ENCODE results near the gene DCAF12. TPM values are rescaled to one million over a fixed set of nuclear protein-coding genes. Genes with fewer than 3 reads are reported as not detected.
A peak's percentile ranks its signal among the peaks of the same experiment; 100 is the strongest.

Gene DCAF12
- total and polyA plus RNA-seq, 2 of the 13 experiments (the other 11 are each of a cell fraction or from before 2014, with no cell fraction given), result 26.8 to 37.4 TPM

- TF ChIP-seq TRIM22 (IDR thresholded peaks at IDR 0.05) (no peak), BCL6 (CRISPR knock-in tag; IDR thresholded peaks at IDR 0.05) (peak; percentile 67), SALL2 (CRISPR knock-in tag; IDR thresholded peaks at IDR 0.05) (peak; percentile 40; the same call in 1 of the 2 replicates), ZNF335 (CRISPR knock-in tag; IDR thresholded peaks at IDR 0.05) (no peak), ZBTB40 (IDR thresholded peaks at IDR 0.05) (no peak), ZBTB40 (CRISPR knock-in tag; IDR thresholded peaks at IDR 0.05) (no peak), KDM1A (CRISPR knock-in tag; IDR thresholded peaks at IDR 0.05) (no peak), NFYB (CRISPR knock-in tag; IDR thresholded peaks at IDR 0.05) (0 out of 2 replicates have a peak, but pooled peaks have one; percentile 17), ZBTB42 (CRISPR knock-in tag; IDR thresholded peaks at IDR 0.05) (no peak), CENPT (CRISPR knock-in tag; IDR thresholded peaks at IDR 0.05; ENCODE audit: low read depth) (no peak), MYPOP (CRISPR knock-in tag; IDR thresholded peaks at IDR 0.05) (peak; percentile 70; the same call in 1 of the 2 replicates), FOXM1 (CRISPR knock-in tag; IDR thresholded peaks at IDR 0.05) (no peak), POLR2A (IDR thresholded peaks at IDR 0.05; ENCODE audit: insufficient read depth in 1 of 2, low read depth in 2 of 2, low read length in 2 of 2) (peak in 1 of 2 experiments; percentile 37; a peak in 2 of 4 replicates), ZFX (CRISPR knock-in tag; IDR thresholded peaks at IDR 0.05; ENCODE audit: low read depth) (0 out of 2 replicates have a peak, but pooled peaks have one; percentile 38), TBP (CRISPR knock-in tag; IDR thresholded peaks at IDR 0.05) (no peak)
Measured at GRCh38 chr9:34072868-34073590, 53.5 kb downstream of the DCAF12 start (continued).
